Smooth muscle cell (in vitro differentiated cells): Measurements from ENCODE around the gene ADARB2. TPM values are rescaled to one million over a fixed set of nuclear protein-coding genes. Genes with fewer than 3 reads are reported as not detected.

Source experiments
- DNase-seq: peaks from one replicate; lab custom pipeline; 2025; ENCODE audit not compliant: unreplicated experiment; lab: John Stamatoyannopoulos, UW
- H2AFZ ChIP-seq: fragments of 200-600 bp; sonication (generic); 2 replicates; pipeline ENCODE4 v1.6.0; 2016; ENCODE audit warnings: antibody characterized with exemption, low read depth, mild to moderate bottlenecking
- H3F3A ChIP-seq: fragments of 200-600 bp; sonication (generic); 2 replicates; pipeline ENCODE4 v1.6.0; 2017; ENCODE audit warnings: antibody characterized with exemption, low read depth
- H3K27ac ChIP-seq: fragments of 200-600 bp; sonication (generic); 2 replicates; pipeline ENCODE4 v1.5.1; 2016; ENCODE audit warnings: low read depth, mild to moderate bottlenecking
- H3K27me3 ChIP-seq: fragments of 200-600 bp; sonication (generic); 2 replicates; pipeline ENCODE4 v1.6.1; 2016; ENCODE audit warnings: low read depth, mild to moderate bottlenecking
- H3K36me3 ChIP-seq: fragments of 200-600 bp; sonication (generic); 2 replicates; pipeline ENCODE4 v1.5.1; 2016; ENCODE audit warnings: low read depth
- H3K4me1 ChIP-seq: fragments of 200-600 bp; sonication (generic); 2 replicates; pipeline ENCODE4 v1.5.1; 2016; ENCODE audit warnings: low read depth
- H3K4me2 ChIP-seq: fragments of 200-600 bp; sonication (generic); 2 replicates; pipeline ENCODE4 v1.6.0; 2016; ENCODE audit warnings: mild to moderate bottlenecking
- H3K4me3 ChIP-seq: fragments of 200-600 bp; sonication (generic); 2 replicates; pipeline ENCODE4 v1.5.1; 2016; ENCODE audit warnings: mild to moderate bottlenecking
- H3K79me2 ChIP-seq: fragments of 200-600 bp; sonication (generic); 2 replicates; pipeline ENCODE4 v1.6.0; 2016; ENCODE audit warnings: low read depth, mild to moderate bottlenecking
- H3K9ac ChIP-seq: fragments of 200-600 bp; sonication (generic); 2 replicates; pipeline ENCODE4 v1.6.0; 2016; ENCODE audit warnings: low read depth
- H3K9me3 ChIP-seq: fragments of 200-600 bp; sonication (generic); replicated peaks from 2 replicates; pipeline ENCODE4 v1.5.1; 2016; ENCODE audit warnings: low read depth
- H4K20me1 ChIP-seq: fragments of 200-600 bp; sonication (generic); 2 replicates; pipeline ENCODE4 v1.6.0; 2016; ENCODE audit warnings: low read depth
- WGBS: methylation state at CpG from one replicate; pipeline ENCODE4 v1.1.7; 2016; ENCODE audit warnings: low lambda C conversion rate; 5-methylcytosine and 5-hydroxymethylcytosine counted together
- polyA plus RNA-seq: library from polyadenylated mRNA; unstranded; fragments of >200 nt; fragmentation: Nextera tagmentation; extraction: Ambion mirVana; gene quantifications from 2 replicates; pipeline ENCODE4 v1.2.1, GENCODE V29; 2016
- total RNA-seq: library from RNA; depleted of rRNA; stranded (reverse); fragments of >200 nt; gene quantifications from 2 replicates; pipeline ENCODE4 v1.2.3, GENCODE V29; 2014
- TF ChIP-seq, protein P1 (sequence below): fragments of 200-600 bp; sonication (generic); IDR thresholded peaks from 2 replicates; pipeline ENCODE4 v1.5.1; 2017; ENCODE audit warnings: borderline replicate concordance, mild to moderate bottlenecking, antibody characterized with exemption; ENCODE audit not compliant: insufficient read depth, poor library complexity, severe bottlenecking

ADARB2 gene
- total and polyA plus RNA-seq, 2 experiments from 2014 or later: 0.13 to 0.39 TPM

DNA sequence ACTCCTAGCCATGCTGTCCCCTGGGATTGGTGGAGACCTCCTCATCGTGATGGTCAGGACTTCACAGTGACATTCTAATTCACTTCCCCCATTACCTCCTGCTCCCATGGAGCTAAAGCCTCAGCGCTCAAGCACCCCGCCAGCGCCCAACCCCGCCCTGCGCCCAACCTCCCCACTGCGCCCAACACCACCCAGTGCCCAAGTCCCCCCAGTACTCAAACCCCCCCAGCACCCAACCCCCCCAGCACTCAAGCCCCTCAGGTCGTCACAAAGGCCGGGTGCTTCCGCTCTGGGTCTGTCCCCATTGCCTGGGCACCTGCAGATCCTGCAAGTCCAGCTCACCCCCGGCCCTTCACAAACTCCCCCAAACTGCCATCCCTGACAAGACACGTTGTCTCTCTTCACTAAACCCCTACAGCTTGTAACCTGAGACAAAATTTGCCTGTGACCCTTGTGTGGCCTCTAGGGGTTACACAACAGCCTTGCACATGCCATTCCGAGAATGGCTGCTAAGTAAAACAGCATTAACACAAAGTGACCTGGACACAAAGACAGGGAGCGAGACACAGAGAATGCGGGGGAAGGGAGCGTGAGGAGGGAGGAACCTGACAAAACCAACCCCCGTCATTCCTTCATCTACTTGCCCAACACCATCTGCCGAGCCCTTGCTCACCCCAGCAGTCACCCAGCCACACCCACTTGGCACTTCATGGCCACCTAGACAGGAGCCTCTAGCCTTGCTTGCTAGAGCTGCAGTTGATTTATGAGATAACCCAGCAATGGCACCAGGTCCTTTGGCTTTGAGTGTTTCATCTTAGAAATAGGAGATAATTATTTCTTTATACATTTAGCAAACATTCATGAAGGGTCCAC lies 107.8 kb downstream of the ADARB2 start:
- Histone ChIP-seq H3K4me3 (no peak overlapping the region), H3F3A (no peaks in the 10 kb centered on the region), H4K20me1 (no peaks in the 10 kb centered on the region), H3K4me2 (no peak overlapping the region), H3K9ac (no peak overlapping the region), H3K79me2 (no peaks in the 10 kb centered on the region), H3K27me3 (no peaks in the 10 kb centered on the region), H3K4me1 (peaks cover 7% of the 10 kb centered on the region), H2AFZ (no peak overlapping the region), H3K36me3 (no peaks in the 10 kb centered on the region), H3K27ac (no peak overlapping the region), H3K9me3 (no peaks in the 10 kb centered on the region)
- no peak for DNase-seq
- WGBS: 81% methylated on average over 13 of the region's 18 CpGs
- TF ChIP-seq, protein P1, sequence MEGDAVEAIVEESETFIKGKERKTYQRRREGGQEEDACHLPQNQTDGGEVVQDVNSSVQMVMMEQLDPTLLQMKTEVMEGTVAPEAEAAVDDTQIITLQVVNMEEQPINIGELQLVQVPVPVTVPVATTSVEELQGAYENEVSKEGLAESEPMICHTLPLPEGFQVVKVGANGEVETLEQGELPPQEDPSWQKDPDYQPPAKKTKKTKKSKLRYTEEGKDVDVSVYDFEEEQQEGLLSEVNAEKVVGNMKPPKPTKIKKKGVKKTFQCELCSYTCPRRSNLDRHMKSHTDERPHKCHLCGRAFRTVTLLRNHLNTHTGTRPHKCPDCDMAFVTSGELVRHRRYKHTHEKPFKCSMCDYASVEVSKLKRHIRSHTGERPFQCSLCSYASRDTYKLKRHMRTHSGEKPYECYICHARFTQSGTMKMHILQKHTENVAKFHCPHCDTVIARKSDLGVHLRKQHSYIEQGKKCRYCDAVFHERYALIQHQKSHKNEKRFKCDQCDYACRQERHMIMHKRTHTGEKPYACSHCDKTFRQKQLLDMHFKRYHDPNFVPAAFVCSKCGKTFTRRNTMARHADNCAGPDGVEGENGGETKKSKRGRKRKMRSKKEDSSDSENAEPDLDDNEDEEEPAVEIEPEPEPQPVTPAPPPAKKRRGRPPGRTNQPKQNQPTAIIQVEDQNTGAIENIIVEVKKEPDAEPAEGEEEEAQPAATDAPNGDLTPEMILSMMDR: no peak

DNA sequence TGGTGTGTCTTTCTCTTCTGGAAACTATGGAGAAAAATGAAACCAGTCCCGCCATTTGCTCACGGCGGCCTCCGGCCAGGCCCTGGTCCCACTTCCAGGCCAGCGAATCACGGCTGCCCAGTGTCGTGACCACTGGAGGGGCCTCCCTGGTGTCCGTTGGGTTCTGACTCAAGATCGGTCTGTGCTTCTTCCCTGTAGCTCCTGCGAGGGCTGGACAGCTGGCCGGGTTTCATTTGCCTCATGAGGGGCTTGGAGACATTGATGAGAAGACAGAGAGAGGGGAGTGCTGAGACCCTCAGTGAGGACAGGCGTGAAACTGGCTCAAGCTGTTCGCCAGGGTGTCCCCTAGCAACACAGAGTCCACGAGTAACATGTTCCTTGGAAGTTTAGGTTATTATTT lies 108.6 kb downstream of the ADARB2 start:
- Histone ChIP-seq H2AFZ (no peak overlapping the region), H3K4me3 (no peak overlapping the region), H3K27ac (no peak overlapping the region), H3K9ac (no peak overlapping the region), H3K9me3 (no peaks in the 10 kb centered on the region), H3F3A (no peaks in the 10 kb centered on the region), H3K4me1 (peaks cover 7% of the 10 kb centered on the region), H3K27me3 (no peaks in the 10 kb centered on the region), H3K4me2 (no peak overlapping the region), H3K36me3 (no peaks in the 10 kb centered on the region), H3K79me2 (no peaks in the 10 kb centered on the region), H4K20me1 (no peaks in the 10 kb centered on the region)
- TF ChIP-seq, protein P1: no peak
- 94% methylated on average over 14 of the region's 14 CpGs for WGBS
- DNase-seq: no peak

DNA sequence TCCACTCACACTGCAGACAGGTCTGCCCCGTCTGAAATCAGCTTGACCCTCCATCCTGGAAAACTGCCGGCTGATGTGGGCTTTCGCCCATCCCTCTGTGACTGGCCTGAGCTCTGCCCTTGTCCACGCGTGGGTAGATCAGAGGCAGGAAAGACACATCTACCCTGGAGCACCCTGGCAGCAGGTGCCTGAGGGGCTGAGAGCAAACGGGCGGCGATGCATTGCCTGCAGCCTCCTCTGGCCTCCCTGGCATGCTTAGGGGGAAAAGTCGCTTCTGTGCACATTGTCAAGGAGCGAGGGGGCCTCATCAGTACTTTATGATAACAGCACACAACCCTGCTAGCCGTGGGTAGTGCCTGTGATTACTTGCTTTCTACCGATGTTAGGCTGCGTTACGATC lies 109.4 kb downstream of the ADARB2 start:
- Histone ChIP-seq H4K20me1 (no peaks in the 10 kb centered on the region), H3K36me3 (no peaks in the 10 kb centered on the region), H3K9ac (no peak overlapping the region), H3K9me3 (no peaks in the 10 kb centered on the region), H3K4me2 (no peak overlapping the region), H2AFZ (no peak overlapping the region), H3F3A (no peaks in the 10 kb centered on the region), H3K27ac (no peak overlapping the region), H3K4me3 (no peak overlapping the region), H3K4me1 (peaks cover 7% of the 10 kb centered on the region), H3K27me3 (no peaks in the 10 kb centered on the region), H3K79me2 (no peaks in the 10 kb centered on the region)
- 90% methylated on average over 14 of the region's 14 CpGs for WGBS
- no peak for DNase-seq
- TF ChIP-seq, protein P1: no peak

DNA sequence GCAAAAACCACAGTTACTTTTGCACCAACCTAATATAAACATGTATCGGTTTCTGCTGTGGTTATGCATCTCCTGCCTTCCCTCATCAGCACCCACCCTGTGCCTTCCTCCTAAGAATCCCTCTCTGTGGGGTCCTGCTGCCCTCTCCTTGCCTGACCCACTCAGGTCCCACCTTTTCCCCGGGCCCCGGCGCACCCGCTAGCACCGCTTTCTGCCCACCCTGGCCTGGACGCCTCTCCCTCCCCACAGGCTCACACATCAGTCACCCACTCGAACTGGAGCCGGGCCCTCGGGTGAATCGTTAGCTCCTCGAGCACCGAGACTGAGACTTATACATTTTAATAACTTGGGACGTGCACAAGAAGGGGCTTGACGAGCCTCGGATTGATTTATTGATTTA lies 110.5 kb downstream of the ADARB2 start:
- H3K79me2 ChIP-seq: no peaks in the 10 kb centered on the region
- DNase-seq: no peak
- H3K9me3 ChIP-seq: no peaks in the 10 kb centered on the region

More for the DNA sequence above, 110.5 kb downstream of the ADARB2 start:
- Histone ChIP-seq H3K9ac (no peak overlapping the region), H2AFZ (no peak overlapping the region), H3K4me3 (no peak overlapping the region), H3K27me3 (no peaks in the 10 kb centered on the region), H3K36me3 (no peaks in the 10 kb centered on the region), H3K4me1 (peaks cover 7% of the 10 kb centered on the region), H3K4me2 (no peak overlapping the region), H3K27ac (no peak overlapping the region), H3F3A (no peaks in the 10 kb centered on the region), H4K20me1 (no peaks in the 10 kb centered on the region)
- TF ChIP-seq, protein P1: no peak
- WGBS: 93% methylated on average over 16 of the region's 16 CpGs
